Measurements from ENCODE around the gene BAIAP2. TPM values are rescaled to one million over a fixed set of nuclear protein-coding genes. Genes with fewer than 3 reads are reported as not detected.

Gene BAIAP2
- total RNA-seq, 1 donor from 2014 or later = 113 TPM

DNA sequence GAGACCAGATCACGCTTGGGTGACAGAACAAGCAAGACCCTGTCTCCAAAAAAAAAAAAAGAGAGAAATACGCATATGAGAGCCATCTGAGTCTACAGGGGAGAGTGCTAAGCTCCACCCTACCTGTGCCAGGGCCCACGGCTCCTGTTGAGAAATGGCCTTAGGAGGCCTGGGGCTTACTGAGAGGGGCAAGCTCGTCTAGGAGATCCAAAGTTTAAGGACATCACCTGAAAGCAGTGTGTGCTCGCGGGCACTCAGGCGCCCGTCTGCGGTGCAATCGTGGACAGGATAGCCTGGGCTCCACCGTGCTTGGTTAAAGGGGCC is 14.5 kb upstream of the BAIAP2 start:
- intact Hi-C loops (cut with DNase I) = no loop called here
- no peak for TF ChIP-seq CTCF (IDR thresholded peaks at IDR 0.05)
- no peak for TF ChIP-seq POLR2A (IDR thresholded peaks at IDR 0.05)
- TF ChIP-seq POLR2AphosphoS5 (IDR thresholded peaks at IDR 0.05; ENCODE audit: insufficient read depth in 1 of 2, low read depth in 1 of 2) = no peak
- peaks cover 54% of the 10 kb centered on the region for H3K4me1 ChIP-seq
- no peak for DNase-seq (ENCODE audit: extremely low spot score in 2 of 2)
- H3K9me3 ChIP-seq = no peaks in the 10 kb centered on the region
- peak overlapping the region; percentile 26 for H3K27ac ChIP-seq
- H3K4me3 ChIP-seq = no peak overlapping the region
- H3K27me3 ChIP-seq = no peaks in the 10 kb centered on the region
- H3K36me3 ChIP-seq = no peaks in the 10 kb centered on the region

- no peak for DNase-seq (ENCODE audit: extremely low spot score in 2 of 2)
- no peaks in the 10 kb centered on the region for H3K9me3 ChIP-seq
- H3K36me3 ChIP-seq = no peaks in the 10 kb centered on the region
- peaks cover 54% of the 10 kb centered on the region for H3K4me1 ChIP-seq
- TF ChIP-seq POLR2A (IDR thresholded peaks at IDR 0.05) (no peak), POLR2AphosphoS5 (IDR thresholded peaks at IDR 0.05; ENCODE audit: insufficient read depth in 1 of 2, low read depth in 1 of 2) (peak in 1 of 2 donors; percentile 30)
- intact Hi-C loops (cut with DNase I) = no loop called here
- no peaks in the 10 kb centered on the region for H3K27me3 ChIP-seq
- H3K27ac ChIP-seq = peak overlapping the region; percentile 26
- H3K4me3 ChIP-seq = no peak overlapping the region
Measured at GRCh38 chr17:81020767-81021497, 14.0 kb upstream of the BAIAP2 start.

DNA sequence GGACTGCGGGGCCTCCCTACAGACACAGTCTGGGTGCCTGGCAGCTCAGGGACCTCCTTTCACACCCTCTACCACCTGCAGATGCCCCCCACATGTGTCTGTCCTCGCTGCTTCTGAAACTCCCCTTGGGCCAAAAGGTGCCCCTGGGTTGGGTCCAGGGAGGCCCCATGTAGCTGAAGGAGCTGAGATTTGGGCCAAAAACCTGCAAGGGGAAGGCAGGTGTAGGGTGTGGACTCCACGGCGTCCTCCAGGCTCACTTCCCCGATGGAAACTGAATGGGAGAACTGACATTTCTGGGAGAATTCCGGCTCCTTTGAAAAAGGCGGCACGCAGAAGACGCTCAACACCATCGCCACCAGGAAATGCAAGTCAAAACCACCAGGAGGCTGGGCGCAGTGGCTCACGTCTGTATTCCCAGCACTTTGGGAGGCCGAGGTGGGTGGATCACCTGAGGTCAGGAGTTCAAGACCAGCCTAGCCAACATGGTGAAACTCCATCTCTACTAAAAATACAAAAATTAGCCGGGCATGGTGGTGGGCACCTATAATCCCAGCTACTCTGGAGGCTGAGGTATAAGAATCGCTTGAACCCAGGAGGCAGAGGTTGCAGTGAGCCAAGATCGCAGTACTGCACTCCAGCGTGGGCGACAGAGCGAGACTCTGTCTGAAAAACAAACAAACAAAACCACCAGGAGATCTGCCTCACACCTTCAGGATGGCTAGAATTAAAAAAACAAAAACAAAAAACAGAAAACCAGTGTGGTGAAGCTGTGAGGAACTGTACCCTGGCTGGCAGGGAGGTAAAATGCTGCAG is 13.2 kb upstream of the BAIAP2 start:
- peak overlapping the region; percentile 26 for H3K27ac ChIP-seq
- no peaks in the 10 kb centered on the region for H3K9me3 ChIP-seq
- H3K4me3 ChIP-seq = no peak overlapping the region
- H3K4me1 ChIP-seq = peaks cover 60% of the 10 kb centered on the region
- no peak for DNase-seq (ENCODE audit: extremely low spot score in 2 of 2)
- H3K27me3 ChIP-seq = no peaks in the 10 kb centered on the region
- intact Hi-C loops (cut with DNase I) = no loop called here
- no peaks in the 10 kb centered on the region for H3K36me3 ChIP-seq
- TF ChIP-seq CTCF (IDR thresholded peaks at IDR 0.05) (no peak), POLR2AphosphoS5 (IDR thresholded peaks at IDR 0.05; ENCODE audit: insufficient read depth in 1 of 2, low read depth in 1 of 2) (no peak), POLR2A (IDR thresholded peaks at IDR 0.05) (no peak)

DNA sequence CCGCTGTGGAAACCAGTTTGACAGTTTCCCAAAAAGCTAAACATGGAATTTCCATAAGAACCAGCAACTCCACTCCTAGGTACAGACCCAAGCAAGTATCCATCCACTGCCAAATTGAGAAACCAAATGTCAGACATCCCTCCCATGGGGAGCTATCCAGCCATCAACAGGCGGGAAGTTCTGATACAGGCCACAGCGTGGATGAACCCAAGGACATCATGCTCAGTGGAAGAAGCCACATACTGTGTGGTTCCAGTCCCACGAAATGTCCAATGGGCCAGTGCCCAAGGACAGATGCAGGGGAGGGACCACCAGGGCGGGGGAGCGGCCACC is 12.6 kb upstream of the BAIAP2 start:
- Histone ChIP-seq H3K4me1 (peaks cover 64% of the 10 kb centered on the region), H3K27me3 (no peaks in the 10 kb centered on the region), H3K4me3 (no peak overlapping the region), H3K27ac (no peak overlapping the region), H3K36me3 (no peaks in the 10 kb centered on the region), H3K9me3 (no peaks in the 10 kb centered on the region)
- intact Hi-C loops (cut with DNase I) = no loop called here
- TF ChIP-seq POLR2AphosphoS5 (IDR thresholded peaks at IDR 0.05; ENCODE audit: insufficient read depth in 1 of 2, low read depth in 1 of 2) (no peak), CTCF (IDR thresholded peaks at IDR 0.05) (no peak), POLR2A (IDR thresholded peaks at IDR 0.05) (no peak)
- no peak for DNase-seq (ENCODE audit: extremely low spot score in 2 of 2)

DNA sequence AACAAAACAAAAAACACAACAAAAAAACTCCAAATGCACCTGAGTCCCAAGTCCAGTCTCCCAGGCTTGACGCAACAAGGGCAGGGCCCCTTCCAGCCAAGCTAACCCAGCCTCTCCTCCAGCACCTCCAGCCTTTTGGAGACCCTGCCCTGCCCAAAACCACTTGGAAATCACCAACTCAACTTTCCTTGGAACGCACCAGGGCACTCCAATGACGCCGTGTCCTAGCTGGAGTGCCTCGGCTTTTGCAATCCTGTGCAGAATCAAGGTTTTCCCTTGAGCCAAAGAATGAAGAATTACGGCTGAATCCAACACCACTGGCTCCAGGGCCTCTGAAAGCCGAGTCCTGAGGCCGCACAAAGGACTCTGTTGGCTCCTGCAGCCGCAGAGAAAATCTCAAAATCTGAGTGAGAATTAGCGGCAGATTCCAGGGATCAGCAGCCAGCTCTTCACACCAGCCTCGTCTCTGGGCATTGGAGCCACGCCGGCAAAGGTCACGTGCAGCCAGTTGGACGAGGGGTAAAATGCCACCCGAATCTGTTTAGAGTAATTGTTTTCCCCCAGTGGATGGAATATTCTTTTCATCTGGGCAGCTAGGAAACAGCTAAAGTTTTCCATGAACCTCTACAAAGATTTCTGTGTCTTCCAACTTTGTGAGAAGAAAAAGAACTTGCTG is 9.7 kb upstream of the BAIAP2 start:
- intact Hi-C loops (cut with DNase I) = loop anchor here (2.0 kb wide), 1 partner anchor 72 kb away; no protein-coding TSS in a partner anchor
- no peaks in the 10 kb centered on the region for H3K36me3 ChIP-seq
- H3K27me3 ChIP-seq = peaks cover 4% of the 10 kb centered on the region
- TF ChIP-seq POLR2AphosphoS5 (IDR thresholded peaks at IDR 0.05; ENCODE audit: insufficient read depth in 1 of 2, low read depth in 1 of 2) = no peak
- no peak for TF ChIP-seq POLR2A (IDR thresholded peaks at IDR 0.05)
- TF ChIP-seq CTCF (IDR thresholded peaks at IDR 0.05) = no peak
- DNase-seq (ENCODE audit: extremely low spot score in 2 of 2) = no peak
- H3K9me3 ChIP-seq = no peaks in the 10 kb centered on the region
- H3K27ac ChIP-seq = no peak overlapping the region
- peaks cover 48% of the 10 kb centered on the region for H3K4me1 ChIP-seq
- no peak overlapping the region for H3K4me3 ChIP-seq
